Measurements from ENCODE around the gene CLGN. TPM values are rescaled to one million over a fixed set of nuclear protein-coding genes. Genes with fewer than 3 reads are reported as not detected.

Gene CLGN
- total and polyA plus RNA-seq, 10 of the 15 experiments (the other 5 are each of a cell fraction or from before 2014, with no cell fraction given): 0.11 to 1.0 (median 0.62) TPM

- no peaks in the 10 kb centered on the region for H3K9me3 ChIP-seq (replicated peaks; ENCODE audit: control insufficient read depth, insufficient read depth, low read length)
- no peaks in the 10 kb centered on the region for H3K27me3 ChIP-seq (replicated peaks in 1 of 2; ENCODE audit: control insufficient read depth in 2 of 2, insufficient read depth in 2 of 2, low read length in 1 of 2)
- no peak overlapping the region for H3K4me2 ChIP-seq (ENCODE audit: control insufficient read depth, insufficient read depth)
- no peaks in the 10 kb centered on the region for H3K36me3 ChIP-seq (ENCODE audit: control insufficient read depth in 2 of 2, insufficient read depth in 2 of 2, low read length in 1 of 2)
- ATAC-seq (no peak), DNase-seq (ENCODE audit: low read depth, low spot score) (no peak), FAIRE-seq (no peak)
- ChIA-PET CTCF (interaction anchor here (0.6 to 2.3 kb wide), 2 partner anchors 10 to 97 kb away, joined by 3 to 8 read pairs; no protein-coding TSS in a partner anchor), RAD21 (ENCODE audit: unreplicated experiment) (no interaction called here), POLR2A (no interaction called here), SMC1A (ENCODE audit: uncharacterized antibody, unreplicated experiment) (interaction anchor here (0.9 to 1.5 kb wide), 2 partner anchors 10 to 16 kb away, joined by 3 to 4 read pairs; no protein-coding TSS in a partner anchor)
- no peaks in the 10 kb centered on the region for H3K4me1 ChIP-seq (ENCODE audit: control insufficient read depth, insufficient read depth, low read length)
- no peak overlapping the region for H3K9ac ChIP-seq (ENCODE audit: control insufficient read depth, insufficient read depth, low read length)
- no peak overlapping the region for H3K27ac ChIP-seq (ENCODE audit: control insufficient read depth, insufficient read depth)
- H4K20me1 ChIP-seq (ENCODE audit: control insufficient read depth, insufficient read depth): no peaks in the 10 kb centered on the region
- 19% methylated on average over 2 of the region's 2 CpGs for WGBS (ENCODE audit: insufficient coverage, insufficient replicate concordance, low lambda C conversion rate, missing lambda C conversion rate)
- intact Hi-C loops (cut with micrococcal nuclease; ENCODE audit: unreplicated experiment): no loop called here
- no peaks in the 10 kb centered on the region for H3K79me2 ChIP-seq (ENCODE audit: control insufficient read depth, insufficient read depth, low read length)
- BruUV-seq (replicated peaks): no TSS peak
- in situ Hi-C loops (cut with MboI): no loop called here
- TF ChIP-seq CREB1 (IDR thresholded peaks at IDR 0.05; ENCODE audit: low read depth) (no peak), STAT1 (conservative IDR thresholded peaks at IDR 0.05) (no peak), PRDM15 (CRISPR knock-in tag; IDR thresholded peaks at IDR 0.05) (no peak), BHLHE40 (IDR thresholded peaks at IDR 0.05; ENCODE audit: borderline replicate concordance in 1 of 2, low read depth in 2 of 2, low read length in 1 of 2) (no peak), ATF7 (IDR thresholded peaks at IDR 0.05; ENCODE audit: low read depth) (no peak), HDGF (IDR thresholded peaks at IDR 0.05) (no peak), YY1 (IDR thresholded peaks at IDR 0.05; ENCODE audit: low read depth, low read length) (no peak), GABPA (IDR thresholded peaks at IDR 0.05; ENCODE audit: low read depth) (no peak), NR2C1 (IDR thresholded peaks at IDR 0.05) (no peak), NRF1 (conservative IDR thresholded peaks at IDR 0.05; ENCODE audit: low read depth, low read length) (no peak), FOXM1 (IDR thresholded peaks at IDR 0.05; ENCODE audit: low read depth, low read length) (no peak), BCLAF1 (IDR thresholded peaks at IDR 0.05) (no peak)
- no peak overlapping the region for H3K4me3 ChIP-seq
- no peak overlapping the region for H2AFZ ChIP-seq (ENCODE audit: control insufficient read depth, low read depth, low read length)
Measured at GRCh38 chr4:140349816-140350215, 77.6 kb downstream of the CLGN start.
